ENCODE data around the gene OTOS. TPM values are rescaled to one million over a fixed set of nuclear protein-coding genes. Genes with fewer than 3 reads are reported as not detected.

The OTOS gene
- total RNA-seq, 2 experiments from 2014 or later: not detected

GRCh38 chr2:240156435-240157146, 16.1 kb upstream of the OTOS start:
- no peak overlapping the region for H3K27ac Mint-ChIP-seq
- no peaks in the 10 kb centered on the region for H3K36me3 Mint-ChIP-seq (ENCODE audit: low read depth)
- H3K27me3 Mint-ChIP-seq: peaks cover 12% of the 10 kb centered on the region
- DNase-seq (no peak), ATAC-seq (no peak)
- intact Hi-C loops (cut with DNase I, micrococcal nuclease): no loop called here
- no peaks in the 10 kb centered on the region for H3K4me1 Mint-ChIP-seq
- ChIA-PET CTCF (interaction anchor here (0.7 kb wide), 1 partner anchor 508 kb away, joined by 3 read pairs; no protein-coding TSS in a partner anchor), POLR2A (no interaction called here)
- H3K4me3 Mint-ChIP-seq: no peak overlapping the region
- peaks cover 2% of the 10 kb centered on the region for H3K9me3 Mint-ChIP-seq (ENCODE audit: low read depth)

- ATAC-seq (no peak), DNase-seq (no peak)
- peaks cover 2% of the 10 kb centered on the region for H3K9me3 Mint-ChIP-seq (ENCODE audit: low read depth)
- intact Hi-C loops (cut with DNase I, micrococcal nuclease): no loop called here
- H3K4me3 Mint-ChIP-seq: no peak overlapping the region
- POLR2A ChIA-PET: no interaction called here
- peaks cover 12% of the 10 kb centered on the region for H3K27me3 Mint-ChIP-seq
- no peak overlapping the region for H3K27ac Mint-ChIP-seq
- no peaks in the 10 kb centered on the region for H3K36me3 Mint-ChIP-seq (ENCODE audit: low read depth)
- H3K4me1 Mint-ChIP-seq: no peaks in the 10 kb centered on the region
- CTCF ChIA-PET: interaction anchor here (0.7 kb wide), 1 partner anchor 508 kb away, joined by 3 read pairs; no protein-coding TSS in a partner anchor
Measured at GRCh38 chr2:240155745-240156390, 15.4 kb upstream of the OTOS start.

GRCh38 chr2:240155048-240155744, 14.7 kb upstream of the OTOS start:
- Mint-ChIP-seq H3K4me1 (no peaks in the 10 kb centered on the region), H3K27me3 (peaks cover 12% of the 10 kb centered on the region), H3K9me3 (ENCODE audit: low read depth) (peaks cover 2% of the 10 kb centered on the region), H3K4me3 (no peak overlapping the region), H3K27ac (no peak overlapping the region), H3K36me3 (ENCODE audit: low read depth) (no peaks in the 10 kb centered on the region)
- no peak for DNase-seq
- ChIA-PET CTCF (no interaction called here), POLR2A (no interaction called here)
- no peak for ATAC-seq
- intact Hi-C loops (cut with DNase I, micrococcal nuclease): no loop called here

GRCh38 chr2:240154606-240155005, 14.1 kb upstream of the OTOS start:
- ATAC-seq (no peak), DNase-seq (no peak)
- no peaks in the 10 kb centered on the region for H3K36me3 Mint-ChIP-seq (ENCODE audit: low read depth)
- no peak overlapping the region for H3K4me3 Mint-ChIP-seq
- peaks cover 2% of the 10 kb centered on the region for H3K9me3 Mint-ChIP-seq (ENCODE audit: low read depth)
- H3K27ac Mint-ChIP-seq: no peak overlapping the region
- ChIA-PET CTCF (no interaction called here), POLR2A (no interaction called here)
- intact Hi-C loops (cut with DNase I, micrococcal nuclease): no loop called here
- no peaks in the 10 kb centered on the region for H3K4me1 Mint-ChIP-seq
- H3K27me3 Mint-ChIP-seq: peaks cover 14% of the 10 kb centered on the region

GRCh38 chr2:240153418-240153817, 13.0 kb upstream of the OTOS start:
- peaks cover 2% of the 10 kb centered on the region for H3K9me3 Mint-ChIP-seq (ENCODE audit: low read depth)
- ATAC-seq: no peak
- CTCF ChIA-PET: interaction anchor here (1.0 to 1.6 kb wide), 4 partner anchors 23 to 101 kb away, joined by 3 to 5 read pairs (median 4); no protein-coding TSS in a partner anchor
- POLR2A ChIA-PET: no interaction called here
- no peaks in the 10 kb centered on the region for H3K4me1 Mint-ChIP-seq
- no peaks in the 10 kb centered on the region for H3K36me3 Mint-ChIP-seq (ENCODE audit: low read depth)
- H3K27me3 Mint-ChIP-seq: peaks cover 14% of the 10 kb centered on the region
- H3K27ac Mint-ChIP-seq: no peak overlapping the region
- no peak for DNase-seq
- intact Hi-C loops (cut with DNase I, micrococcal nuclease): no loop called here
- no peak overlapping the region for H3K4me3 Mint-ChIP-seq

GRCh38 chr2:240151477-240152031, 11.1 kb upstream of the OTOS start:
- no peaks in the 10 kb centered on the region for H3K36me3 Mint-ChIP-seq (ENCODE audit: low read depth)
- H3K27me3 Mint-ChIP-seq: peaks cover 18% of the 10 kb centered on the region
- ATAC-seq: no peak
- intact Hi-C loops (cut with DNase I, micrococcal nuclease): no loop called here
- no peak overlapping the region for H3K4me3 Mint-ChIP-seq
- POLR2A ChIA-PET: no interaction called here
- CTCF ChIA-PET: interaction anchor here (0.8 to 1.6 kb wide), 3 partner anchors 86 to 279 kb away, joined by 4 to 5 read pairs (median 5); no protein-coding TSS in a partner anchor
- DNase-seq: no peak
- no peaks in the 10 kb centered on the region for H3K4me1 Mint-ChIP-seq
- no peak overlapping the region for H3K27ac Mint-ChIP-seq
- peaks cover 7% of the 10 kb centered on the region for H3K9me3 Mint-ChIP-seq (ENCODE audit: low read depth)

GRCh38 chr2:240149943-240150784, 9.7 kb upstream of the OTOS start:
- ATAC-seq (peak; percentile 60), DNase-seq (peak; percentile 62)
- H3K27me3 Mint-ChIP-seq: peaks cover 18% of the 10 kb centered on the region
- no peak overlapping the region for H3K4me3 Mint-ChIP-seq
- intact Hi-C loops (cut with DNase I, micrococcal nuclease): loop anchor here (1.0 kb wide), 1 partner anchor 288 kb away; no protein-coding TSS in a partner anchor
- ChIA-PET POLR2A (interaction anchor here (0.6 kb wide), 1 partner anchor 227 kb away, joined by 7 read pairs; no protein-coding TSS in a partner anchor), CTCF (interaction anchor here (0.5 to 1.3 kb wide), 5 partner anchors 47 to 155 kb away, joined by 3 to 4 read pairs (median 3); no protein-coding TSS in a partner anchor)
- peaks cover 7% of the 10 kb centered on the region for H3K9me3 Mint-ChIP-seq (ENCODE audit: low read depth)
- H3K27ac Mint-ChIP-seq: no peak overlapping the region
- H3K36me3 Mint-ChIP-seq (ENCODE audit: low read depth): no peaks in the 10 kb centered on the region
- no peaks in the 10 kb centered on the region for H3K4me1 Mint-ChIP-seq

GRCh38 chr2:240147911-240148587, 7.6 kb upstream of the OTOS start:
- POLR2A ChIA-PET: no interaction called here

GRCh38 chr2:240147382-240147781, 6.9 kb upstream of the OTOS start:
- CTCF ChIA-PET: no interaction called here
- Mint-ChIP-seq H3K27ac (no peak overlapping the region), H3K4me1 (no peaks in the 10 kb centered on the region), H3K36me3 (ENCODE audit: low read depth) (no peaks in the 10 kb centered on the region), H3K9me3 (ENCODE audit: low read depth) (peaks cover 5% of the 10 kb centered on the region), H3K4me3 (no peak overlapping the region), H3K27me3 (peaks cover 13% of the 10 kb centered on the region)
- DNase-seq (no peak), ATAC-seq (no peak)
- intact Hi-C loops (cut with DNase I, micrococcal nuclease): no loop called here
- POLR2A ChIA-PET: no interaction called here

More at GRCh38 chr2:240147911-240148587, 7.6 kb upstream of the OTOS start:
- Mint-ChIP-seq H3K4me1 (no peaks in the 10 kb centered on the region), H3K27me3 (peaks cover 13% of the 10 kb centered on the region), H3K9me3 (ENCODE audit: low read depth) (peaks cover 7% of the 10 kb centered on the region), H3K4me3 (no peak overlapping the region), H3K27ac (no peak overlapping the region), H3K36me3 (ENCODE audit: low read depth) (no peaks in the 10 kb centered on the region)
- CTCF ChIA-PET: no interaction called here
- no peak for ATAC-seq
- no peak for DNase-seq
- intact Hi-C loops (cut with DNase I, micrococcal nuclease): no loop called here

- DNase-seq (no peak), ATAC-seq (no peak)
- no peak overlapping the region for H3K27ac Mint-ChIP-seq
- ChIA-PET CTCF (no interaction called here), POLR2A (no interaction called here)
- peaks cover 9% of the 10 kb centered on the region for H3K27me3 Mint-ChIP-seq
- H3K4me1 Mint-ChIP-seq: no peaks in the 10 kb centered on the region
- H3K9me3 Mint-ChIP-seq (ENCODE audit: low read depth): peaks cover 5% of the 10 kb centered on the region
- H3K36me3 Mint-ChIP-seq (ENCODE audit: low read depth): no peaks in the 10 kb centered on the region
- no peak overlapping the region for H3K4me3 Mint-ChIP-seq
- intact Hi-C loops (cut with DNase I, micrococcal nuclease): no loop called here
Measured at GRCh38 chr2:240146627-240147278, 6.3 kb upstream of the OTOS start.
